Right cardiac atrium (tissue), 5 donors: ENCODE measurements around the gene TMOD4. TPM values are rescaled to one million over a fixed set of nuclear protein-coding genes. Genes with fewer than 3 reads are reported as not detected.
A peak's percentile ranks its signal among the peaks of the same experiment; 100 is the strongest.

ENCODE experiments used
- ATAC-seq, 2 donors: fragments of 200-7000 bp; cut with Tn5 transposase; one replicate each; pipeline versions ENCODE4 v1.8.0 to v1.9.1; 2020; ENCODE audit warnings: moderate library complexity in 2 of 2, mild to moderate bottlenecking in 1 of 2
- DNase-seq, 3 donors: peaks; one replicate each; pipeline ENCODE4 v3.0.0-alpha.2; 2020
- H3K27ac ChIP-seq: one replicate; pipeline ENCODE4 v1.5.1; 2013; ENCODE audit warnings: mild to moderate bottlenecking, low read length, control low read depth, moderate library complexity
- H3K27me3 ChIP-seq: one replicate; pipeline ENCODE4 v1.6.1; 2013; ENCODE audit not compliant: control insufficient read depth, insufficient read depth
- H3K4me1 ChIP-seq: one replicate; pipeline ENCODE4 v1.6.1; 2013; ENCODE audit warnings: low read length; ENCODE audit not compliant: control insufficient read depth, insufficient read depth
- H3K4me3 ChIP-seq: one replicate; pipeline ENCODE4 v1.5.1; 2013; ENCODE audit warnings: low read length, control low read depth
- H3K9me3 ChIP-seq: one replicate; pipeline ENCODE4 v1.6.1; 2013; ENCODE audit warnings: low read length; ENCODE audit not compliant: control insufficient read depth
- WGBS: extraction: QIAGEN DNeasy Blood & Tissue Kit; methylation state at CpG from one replicate; pipeline ENCODE4 v1.1.7; 2013; 5-methylcytosine and 5-hydroxymethylcytosine counted together
- intact Hi-C, 4 donors: fragments of 100-400 bp; cut with DNase I; formaldehyde crosslinking; loops; one replicate each; pipeline versions ENCODE4 v1.11.0 to v1.14.0; 2022 to 2023
- polyA plus RNA-seq: library from polyadenylated mRNA; stranded (reverse); fragments of 200-250 nt; gene quantifications from one replicate; pipeline ENCODE4 v1.2.3, GENCODE V29; 2013
- total RNA-seq, 4 donors: library from RNA; stranded (reverse); fragmentation: NEBNext Ultra II Directional; extraction: Animal tissue kit (Norgen Biotek cat#: 25700); gene quantifications; one replicate each; pipeline ENCODE4 v1.2.1, GENCODE V29; 2021
- donor health status: healthy with polysubstance abuse.
- donor health status: DM: no; HTN: yes; CAD: no.
- donor health status: DM: no; HTN: no; CAD: no.
- donor health status: DM: no; HTN: yes; CAD: no; lungs with severe emphysema.
- donor health status: DM: yes; HTN: yes; CAD: no.

TMOD4 gene
- total and polyA plus RNA-seq, 5 donors = 0.20 TPM; not detected in 4

- 52% methylated on average over 6 of the region's 6 CpGs for WGBS
- intact Hi-C loops = no loop called here
- Histone ChIP-seq H3K27ac (no peak overlapping the region), H3K4me1 (no peaks in the 10 kb centered on the region), H3K27me3 (no peaks in the 10 kb centered on the region), H3K4me3 (no peak overlapping the region), H3K9me3 (no peaks in the 10 kb centered on the region)
- DNase-seq (peak; percentile 47 to 73 (median 70)), ATAC-seq (peak in 1 of 2 donors; percentile 19)
Measured at GRCh38 chr1:151175041-151175741, 590 bp downstream of the TMOD4 start.

DNA sequence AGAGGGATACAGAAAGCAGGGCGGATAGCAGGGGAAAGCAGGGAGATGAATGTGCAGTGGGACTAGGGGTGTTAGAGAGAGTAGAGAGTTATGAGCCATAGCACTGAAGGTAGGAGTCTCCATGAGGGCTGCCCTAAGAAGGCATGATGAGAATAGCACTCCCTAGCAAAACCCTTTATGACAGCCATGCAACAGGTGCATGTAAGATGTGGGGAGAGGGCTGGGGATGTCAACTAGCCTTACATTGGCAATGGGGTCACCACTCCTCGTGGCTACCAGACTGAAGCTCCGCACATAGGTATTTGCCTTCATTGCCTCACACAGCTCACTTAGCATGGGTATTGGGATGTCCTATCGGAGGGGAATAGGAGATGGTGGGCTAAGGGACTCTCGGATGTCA is 4.6 kb downstream of the TMOD4 start:
- Histone ChIP-seq H3K9me3 (no peaks in the 10 kb centered on the region), H3K27me3 (no peaks in the 10 kb centered on the region), H3K27ac (no peak overlapping the region), H3K4me3 (no peak overlapping the region), H3K4me1 (peaks cover 7% of the 10 kb centered on the region)
- ATAC-seq (no peak), DNase-seq (no peak)
- intact Hi-C loops = no loop called here
- 93% methylated on average over 5 of the region's 5 CpGs for WGBS

DNA sequence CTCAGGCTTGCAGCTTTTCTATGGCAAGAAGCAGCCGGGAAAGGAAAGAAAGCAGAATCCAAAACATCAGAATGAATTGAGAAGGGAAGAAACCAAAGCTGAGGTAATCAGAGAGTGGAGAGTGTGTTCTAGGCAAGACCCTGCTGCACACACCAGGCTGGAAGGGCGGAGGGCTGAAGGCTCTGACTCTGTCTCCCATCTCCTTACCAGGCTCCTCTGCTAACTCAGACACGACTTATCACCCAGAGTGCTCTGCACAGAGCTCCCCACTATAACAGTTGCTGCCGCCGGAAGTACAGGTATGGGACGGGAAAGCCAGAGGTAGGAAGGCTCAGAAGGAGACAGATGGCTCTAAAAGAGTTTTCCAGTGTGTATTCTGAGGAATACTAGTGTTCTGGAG is 8.7 kb downstream of the TMOD4 start:
- 89% methylated on average over 6 of the region's 6 CpGs for WGBS
- H3K4me1 ChIP-seq = peaks cover 7% of the 10 kb centered on the region
- DNase-seq = no peak
- no peak overlapping the region for H3K27ac ChIP-seq
- intact Hi-C loops = no loop called here
- H3K27me3 ChIP-seq = no peaks in the 10 kb centered on the region
- no peaks in the 10 kb centered on the region for H3K9me3 ChIP-seq
- H3K4me3 ChIP-seq = no peak overlapping the region
- no peak for ATAC-seq

DNA sequence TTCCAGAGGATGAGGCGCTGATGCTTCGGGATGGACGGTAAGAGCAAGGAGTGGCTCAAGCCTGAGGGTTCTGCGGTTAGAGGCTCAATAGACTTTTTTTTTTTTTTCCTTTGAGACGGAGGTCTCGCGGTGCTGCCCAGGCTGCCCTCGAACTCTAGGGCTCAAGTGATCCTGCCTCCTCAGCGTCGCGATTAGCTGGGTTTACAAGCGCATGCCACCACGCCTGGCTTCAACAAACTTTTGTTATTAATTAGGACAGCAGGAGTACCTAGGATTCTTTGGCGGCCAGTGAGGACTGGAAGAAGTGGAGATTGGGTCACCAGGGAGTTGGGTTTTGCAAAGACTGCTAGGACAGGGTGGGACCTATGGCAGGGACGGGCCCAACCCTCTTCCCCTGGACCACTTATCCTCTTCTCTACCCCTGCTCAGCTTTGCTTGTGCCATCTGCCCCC is 9.2 kb downstream of the TMOD4 start:
- DNase-seq (peak in 1 of 3 donors; percentile 50), ATAC-seq (no peak)
- H3K27ac ChIP-seq = no peak overlapping the region
- H3K4me1 ChIP-seq = peaks cover 7% of the 10 kb centered on the region
- H3K27me3 ChIP-seq = no peaks in the 10 kb centered on the region
- H3K4me3 ChIP-seq = peak overlapping the region; percentile 98
- no peaks in the 10 kb centered on the region for H3K9me3 ChIP-seq
- 4% methylated on average over 15 of the region's 15 CpGs for WGBS
- intact Hi-C loops = no loop called here

DNA sequence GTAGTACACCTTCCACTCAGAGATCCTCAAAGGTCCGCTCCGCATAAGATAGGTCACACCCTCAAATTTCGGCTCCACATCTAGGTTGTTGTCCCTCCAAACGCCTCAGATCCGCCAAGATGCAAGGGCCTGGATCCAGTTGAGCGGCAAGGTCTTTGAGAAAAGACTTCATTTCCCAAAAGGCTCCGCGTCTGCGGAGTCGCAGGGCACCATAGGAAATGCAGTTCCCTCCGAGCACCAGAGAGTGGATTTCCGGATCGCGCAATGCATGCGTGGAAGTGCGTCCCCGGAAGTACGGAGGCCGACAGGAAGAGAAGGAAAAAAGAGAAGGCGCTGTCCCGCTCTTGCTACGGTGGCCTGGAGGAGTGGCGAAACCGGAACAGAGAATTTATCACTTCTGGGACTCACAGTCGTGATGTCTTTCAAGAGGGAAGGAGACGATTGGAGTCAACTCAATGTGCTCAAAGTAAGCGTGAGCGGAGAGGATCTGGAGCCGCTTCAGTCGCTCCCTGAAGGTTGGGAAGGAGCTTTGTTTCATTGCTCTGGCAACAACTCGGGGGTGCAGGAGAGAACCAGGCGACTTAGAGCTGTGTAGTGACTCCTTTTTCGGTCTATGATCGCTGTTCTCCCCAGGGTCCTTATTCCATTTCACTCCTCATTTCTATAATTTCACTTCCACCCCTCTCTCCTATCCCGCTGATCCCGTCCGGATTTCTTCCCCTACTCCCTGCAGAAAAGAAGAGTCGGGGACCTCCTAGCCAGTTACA is 9.9 kb downstream of the TMOD4 start, which contains the start of the genes LYSMD1 and SCNM1:
LYSMD1 (minus strand) TSS at position 165 of the 767 bp plus-strand sequence. CDS start 644 bp downstream, outside the sequence.
SCNM1 (plus strand) TSS at position 407 of the 767 bp plus-strand sequence; CDS start at position 416, 9 bp downstream.
- DNase-seq (peak; percentile 97 to 98 (median 98)), ATAC-seq (peak; percentile 95)
- H3K4me3 ChIP-seq = peak within 1 kb of the TSS; percentile 98
- peaks cover 7% of the 10 kb centered on the region for H3K4me1 ChIP-seq
- H3K27me3 ChIP-seq = no peaks in the 10 kb centered on the region
- intact Hi-C loops = no loop called here
- H3K9me3 ChIP-seq = no peaks in the 10 kb centered on the region
- under 1% methylated on average over 38 of the region's 38 CpGs for WGBS
- peak within 1 kb of the TSS; percentile 98 for H3K27ac ChIP-seq

- H3K9me3 ChIP-seq = no peaks in the 10 kb centered on the region
- peak; percentile 72 to 78 for ATAC-seq
- peak overlapping the region; percentile 98 for H3K4me3 ChIP-seq
- 5% methylated on average over 15 of the region's 15 CpGs for WGBS
- intact Hi-C loops = no loop called here
- DNase-seq = peak; percentile 65 to 83 (median 79)
- H3K27me3 ChIP-seq = no peaks in the 10 kb centered on the region
- peak overlapping the region; percentile 98 for H3K27ac ChIP-seq
- peaks cover 7% of the 10 kb centered on the region for H3K4me1 ChIP-seq
Measured at GRCh38 chr1:151165281-151165737, 10.5 kb downstream of the TMOD4 start.

DNA sequence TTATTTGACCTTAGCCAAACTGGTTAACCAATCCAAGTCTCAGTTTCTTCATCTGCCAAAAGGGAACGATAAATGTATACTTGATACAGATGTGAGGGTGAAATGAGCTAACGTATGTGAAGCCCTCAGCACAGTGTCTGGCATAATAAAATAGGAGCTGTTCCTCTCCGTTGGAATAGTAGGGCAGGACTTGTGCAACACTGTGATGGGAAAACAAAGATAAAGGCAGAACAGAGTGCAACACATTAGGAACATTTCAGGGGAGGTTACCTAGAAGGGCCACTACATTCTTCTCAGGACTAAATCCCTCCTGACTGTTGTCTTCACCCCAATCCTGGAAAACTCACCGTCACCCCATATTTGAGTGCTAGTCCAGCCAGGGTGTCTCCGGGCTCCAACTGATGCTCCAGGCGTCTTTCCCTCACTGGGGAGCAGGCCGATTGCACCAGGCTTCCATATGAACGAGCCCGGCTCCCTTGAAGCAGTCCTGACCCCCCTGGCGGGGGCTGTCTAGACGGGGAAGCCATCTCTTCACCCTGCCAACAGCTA is 11.0 kb downstream of the TMOD4 start:
- Histone ChIP-seq H3K27ac (peak overlapping the region; percentile 98), H3K9me3 (no peaks in the 10 kb centered on the region), H3K4me1 (peaks cover 7% of the 10 kb centered on the region), H3K4me3 (peak overlapping the region; percentile 98), H3K27me3 (no peaks in the 10 kb centered on the region)
- intact Hi-C loops = no loop called here
- DNase-seq = no peak
- ATAC-seq = peak; percentile 20 to 30
- 24% methylated on average over 11 of the region's 11 CpGs for WGBS

- no peak for ATAC-seq
- intact Hi-C loops = loop anchor here in 2 of 4 donors (5.0 to 10.0 kb wide), 2 partner anchors 55 to 62 kb away; no protein-coding TSS in a partner anchor
- Histone ChIP-seq H3K27me3 (no peaks in the 10 kb centered on the region), H3K27ac (no peak overlapping the region), H3K9me3 (no peaks in the 10 kb centered on the region), H3K4me1 (no peaks in the 10 kb centered on the region), H3K4me3 (no peak overlapping the region)
- no peak for DNase-seq
Measured at GRCh38 chr1:151159373-151159772, 16.4 kb downstream of the TMOD4 start.

GRCh38 chr1:151158751-151159251 is 17.0 kb downstream of the TMOD4 start:
- no peaks in the 10 kb centered on the region for H3K27me3 ChIP-seq
- no peak overlapping the region for H3K27ac ChIP-seq
- DNase-seq (peak in 1 of 3 donors; percentile 64), ATAC-seq (peak; percentile 6 to 7)
- no peaks in the 10 kb centered on the region for H3K4me1 ChIP-seq
- intact Hi-C loops = loop anchor here in 2 of 4 donors (5.0 to 10.0 kb wide), 2 partner anchors 54 to 62 kb away; no protein-coding TSS in a partner anchor
- WGBS = 77% methylated on average over 22 of the region's 22 CpGs
- no peaks in the 10 kb centered on the region for H3K9me3 ChIP-seq
- no peak overlapping the region for H3K4me3 ChIP-seq

DNA sequence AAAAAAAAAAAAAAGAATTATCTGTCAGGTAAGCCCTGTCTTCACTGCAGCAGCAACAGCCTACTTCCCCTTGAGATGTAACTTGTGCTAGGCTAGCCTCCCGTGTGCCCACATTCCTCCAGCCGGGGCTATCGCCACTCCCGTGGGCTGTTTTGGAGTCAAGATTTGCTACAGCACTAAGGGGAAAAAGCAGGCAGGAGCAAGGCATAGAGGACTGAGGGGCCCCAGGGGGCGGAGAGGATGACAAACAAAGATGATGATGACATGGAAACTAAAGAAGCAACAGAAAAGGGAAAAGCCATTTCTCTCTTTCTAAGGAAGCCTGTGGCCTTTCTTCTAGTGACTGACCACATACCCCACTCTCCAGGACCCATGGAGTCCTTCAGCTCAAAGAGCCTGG is 17.5 kb downstream of the TMOD4 start:
- DNase-seq (peak in 1 of 3 donors; percentile 26), ATAC-seq (no peak)
- H3K4me3 ChIP-seq = no peak overlapping the region
- H3K27ac ChIP-seq = no peak overlapping the region
- intact Hi-C loops = loop anchor here in 2 of 4 donors (5.0 to 10.0 kb wide), 2 partner anchors 54 to 61 kb away; no protein-coding TSS in a partner anchor
- no peaks in the 10 kb centered on the region for H3K27me3 ChIP-seq
- H3K9me3 ChIP-seq = no peaks in the 10 kb centered on the region
- H3K4me1 ChIP-seq = no peaks in the 10 kb centered on the region
- 74% methylated on average over 5 of the region's 5 CpGs for WGBS
